Cardiac muscle cell (in vitro differentiated cells and primary cell): Measurements from ENCODE around the gene SPRED3. TPM values are rescaled to one million over a fixed set of nuclear protein-coding genes. Genes with fewer than 3 reads are reported as not detected.
"Not testable (repeated sequence)": the region's sequence is repeated elsewhere in the genome, so short reads cannot be mapped to it uniquely, and the experiment has no call there.

Source experiments
- DNase-seq, 2 donors: peaks; one replicate each; pipeline versions ENCODE4 v3.0.0 to v3.0.0-alpha.2; 2010 to 2017; ENCODE audit warnings: low read depth in 1 of 2, low spot score in 1 of 2
- H3K27ac ChIP-seq: fragments of 200-600 bp; sonication (generic); 2 replicates; pipeline ENCODE4 v1.5.1; 2016
- H3K27me3 ChIP-seq: fragments of 200-600 bp; sonication (generic); 2 replicates; pipeline ENCODE4 v1.6.0; 2016; ENCODE audit warnings: control low read depth
- H3K36me3 ChIP-seq: fragments of 200-600 bp; sonication (generic); 2 replicates; pipeline ENCODE4 v1.5.1; 2016; ENCODE audit warnings: control low read depth
- H3K4me1 ChIP-seq: fragments of 200-600 bp; sonication (generic); 2 replicates; pipeline ENCODE4 v1.8.1; 2017; ENCODE audit warnings: low read depth, mild to moderate bottlenecking, mixed run types
- H3K4me3 ChIP-seq: fragments of 200-600 bp; sonication (generic); 2 replicates; pipeline ENCODE4 v1.5.1; 2016; ENCODE audit warnings: mild to moderate bottlenecking
- H3K9me3 ChIP-seq: fragments of 200-600 bp; sonication (generic); 2 replicates; pipeline ENCODE4 v1.5.1; 2017; ENCODE audit warnings: low read depth, mild to moderate bottlenecking, control low read depth
- polyA plus RNA-seq: library from polyadenylated mRNA; unstranded; fragments of >200 nt; fragmentation: Nextera tagmentation; extraction: Ambion mirVana; gene quantifications from 2 replicates; pipeline ENCODE4 v1.2.1, GENCODE V29; 2016
- total RNA-seq: library from RNA; depleted of rRNA; stranded (reverse); fragments of >200 nt; gene quantifications from 2 replicates; pipeline ENCODE4 v1.2.3, GENCODE V29; 2016
- TF ChIP-seq, protein P1 (sequence below): IDR thresholded peaks from 2 replicates; pipeline ENCODE4 v1.5.1; 2012; ENCODE audit warnings: low read depth, mild to moderate bottlenecking, low read length

Gene SPRED3
- total and polyA plus RNA-seq, 2 experiments from 2014 or later = 1.3 to 2.6 TPM

DNA sequence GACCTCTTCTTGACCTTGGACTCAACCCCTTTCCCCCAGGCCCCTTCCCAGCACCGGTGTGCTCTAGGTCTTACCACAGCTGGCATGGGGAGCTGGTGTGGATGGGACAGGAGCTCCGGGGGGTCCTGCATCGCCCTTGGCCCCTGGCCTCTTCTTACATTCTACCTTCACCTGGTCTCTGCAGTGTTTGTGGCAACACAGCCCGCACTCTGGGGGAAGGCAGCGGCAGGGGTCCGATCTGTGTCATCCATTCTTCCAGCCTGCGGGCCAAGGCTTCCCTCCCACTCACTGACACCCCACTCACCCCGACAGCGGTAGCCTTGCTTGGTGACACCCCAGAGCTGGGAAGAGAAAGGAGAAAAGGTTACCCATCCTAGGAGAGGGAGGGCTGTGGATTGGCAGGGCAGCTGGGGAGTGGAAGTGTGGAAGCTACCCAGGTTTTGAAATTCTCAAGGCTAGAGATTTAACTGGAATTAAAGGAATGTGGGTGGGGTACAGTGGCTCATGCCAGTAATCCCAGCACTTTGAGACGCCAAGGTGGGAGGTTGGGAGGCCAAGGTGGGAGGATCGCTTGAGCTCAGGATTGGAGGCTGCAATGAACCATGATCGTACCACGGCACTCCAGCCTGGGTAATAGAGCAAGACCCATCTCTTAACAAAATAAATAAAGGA is 22.7 kb downstream of the SPRED3 start:
- DNase-seq = no peak
- no peaks in the 10 kb centered on the region for H3K36me3 ChIP-seq
- no peaks in the 10 kb centered on the region for H3K27me3 ChIP-seq
- no peaks in the 10 kb centered on the region for H3K9me3 ChIP-seq
- H3K4me3 ChIP-seq = no peak overlapping the region
- H3K27ac ChIP-seq = no peak overlapping the region
- H3K4me1 ChIP-seq = peaks cover 6% of the 10 kb centered on the region
- TF ChIP-seq, protein P1, sequence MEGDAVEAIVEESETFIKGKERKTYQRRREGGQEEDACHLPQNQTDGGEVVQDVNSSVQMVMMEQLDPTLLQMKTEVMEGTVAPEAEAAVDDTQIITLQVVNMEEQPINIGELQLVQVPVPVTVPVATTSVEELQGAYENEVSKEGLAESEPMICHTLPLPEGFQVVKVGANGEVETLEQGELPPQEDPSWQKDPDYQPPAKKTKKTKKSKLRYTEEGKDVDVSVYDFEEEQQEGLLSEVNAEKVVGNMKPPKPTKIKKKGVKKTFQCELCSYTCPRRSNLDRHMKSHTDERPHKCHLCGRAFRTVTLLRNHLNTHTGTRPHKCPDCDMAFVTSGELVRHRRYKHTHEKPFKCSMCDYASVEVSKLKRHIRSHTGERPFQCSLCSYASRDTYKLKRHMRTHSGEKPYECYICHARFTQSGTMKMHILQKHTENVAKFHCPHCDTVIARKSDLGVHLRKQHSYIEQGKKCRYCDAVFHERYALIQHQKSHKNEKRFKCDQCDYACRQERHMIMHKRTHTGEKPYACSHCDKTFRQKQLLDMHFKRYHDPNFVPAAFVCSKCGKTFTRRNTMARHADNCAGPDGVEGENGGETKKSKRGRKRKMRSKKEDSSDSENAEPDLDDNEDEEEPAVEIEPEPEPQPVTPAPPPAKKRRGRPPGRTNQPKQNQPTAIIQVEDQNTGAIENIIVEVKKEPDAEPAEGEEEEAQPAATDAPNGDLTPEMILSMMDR = no peak

DNA sequence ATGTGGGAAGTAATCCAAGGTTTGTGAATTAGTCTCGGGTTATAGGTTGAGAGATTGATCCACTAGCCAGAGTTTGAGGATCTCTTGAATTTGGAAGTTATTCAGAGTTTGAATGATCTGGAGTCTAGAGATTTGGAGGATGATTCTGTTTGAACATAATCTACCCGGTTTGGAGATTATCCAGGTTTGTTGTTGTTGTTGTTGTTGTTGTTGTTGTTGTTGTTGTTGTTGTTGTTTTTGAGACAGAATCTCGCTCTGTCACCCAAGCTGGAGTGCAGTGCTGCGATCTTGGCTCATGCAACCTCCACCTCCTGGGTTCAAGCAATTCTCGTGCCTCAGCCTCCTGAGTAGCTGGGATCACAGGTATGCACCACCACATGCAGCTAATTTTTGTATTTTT is 23.4 kb downstream of the SPRED3 start:
- H3K9me3 ChIP-seq, H3K4me3 ChIP-seq, H3K27me3 ChIP-seq, H3K4me1 ChIP-seq, H3K27ac ChIP-seq, DNase-seq, H3K36me3 ChIP-seq: not testable (repeated sequence)

DNA sequence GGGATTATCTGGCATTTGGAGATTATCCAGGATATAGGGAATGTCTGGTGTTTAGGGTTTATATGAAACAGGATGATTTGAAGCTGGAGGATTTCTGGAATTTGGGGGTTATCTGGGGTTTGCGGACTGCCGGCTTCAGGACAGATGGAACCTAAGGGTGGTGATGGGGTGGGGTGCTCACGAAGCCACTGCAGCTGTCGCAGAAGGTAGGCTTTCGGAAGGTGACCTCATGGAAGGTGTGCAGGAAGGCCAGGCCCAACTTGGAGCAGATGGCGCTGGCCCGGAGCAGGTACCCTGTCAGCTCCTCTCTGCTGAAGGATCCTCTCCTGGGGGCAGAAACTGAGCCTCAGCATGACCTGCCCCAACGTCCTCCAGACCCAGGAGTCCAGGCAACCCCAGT is 24.0 kb downstream of the SPRED3 start:
- H3K4me1 ChIP-seq = peaks cover 6% of the 10 kb centered on the region
- H3K27ac ChIP-seq = no peak overlapping the region
- no peaks in the 10 kb centered on the region for H3K9me3 ChIP-seq
- no peak overlapping the region for H3K4me3 ChIP-seq
- H3K27me3 ChIP-seq = no peaks in the 10 kb centered on the region
- TF ChIP-seq, protein P1 = no peak
- H3K36me3 ChIP-seq = no peaks in the 10 kb centered on the region
- no peak for DNase-seq

DNA sequence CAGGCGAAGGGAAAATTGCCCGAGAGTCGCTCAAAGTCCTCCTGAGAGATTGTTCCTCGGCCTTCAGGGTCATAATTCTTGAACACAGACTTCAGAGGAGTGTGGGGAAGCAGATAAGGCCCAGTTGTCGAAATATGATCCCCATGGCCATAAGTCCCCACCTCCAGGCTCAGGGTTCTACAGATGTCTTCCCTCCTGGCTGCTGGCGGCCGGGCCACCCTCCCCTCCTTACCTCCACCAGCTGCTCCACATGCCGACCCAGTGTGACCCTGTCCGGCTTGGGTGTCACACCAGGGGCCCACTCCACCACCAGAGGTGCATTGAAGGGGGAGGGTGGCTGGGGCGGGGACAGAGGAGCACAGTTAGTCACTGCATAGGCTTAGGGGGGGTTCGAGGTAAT is 24.5 kb downstream of the SPRED3 start:
- Histone ChIP-seq H3K27me3 (no peaks in the 10 kb centered on the region), H3K4me1 (peaks cover 6% of the 10 kb centered on the region), H3K9me3 (no peaks in the 10 kb centered on the region), H3K36me3 (no peaks in the 10 kb centered on the region), H3K4me3 (no peak overlapping the region), H3K27ac (no peak overlapping the region)
- peak in 1 of 2 donors; percentile 45 for DNase-seq
- TF ChIP-seq, protein P1 = no peak

DNA sequence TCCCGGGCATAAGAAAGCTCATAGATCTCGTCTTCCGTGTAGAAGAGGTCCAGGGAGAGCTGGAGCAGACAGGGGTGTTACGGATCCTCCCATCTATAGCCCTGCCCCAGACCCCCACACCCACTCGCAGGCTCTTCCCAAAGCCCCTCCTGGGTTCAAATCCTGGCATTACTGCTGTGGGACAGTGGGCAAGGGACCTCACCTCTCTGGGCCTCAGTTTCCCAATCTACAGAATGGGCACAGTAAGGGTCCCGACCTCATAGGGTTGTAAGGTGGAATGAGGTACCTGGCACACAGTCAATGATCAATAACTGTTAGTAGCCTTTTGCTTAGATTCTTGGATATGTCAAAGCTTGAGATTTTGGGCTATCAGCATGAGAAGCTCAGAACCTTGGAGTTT is 24.9 kb downstream of the SPRED3 start:
- no peaks in the 10 kb centered on the region for H3K36me3 ChIP-seq
- no peak overlapping the region for H3K27ac ChIP-seq
- H3K4me1 ChIP-seq = peaks cover 6% of the 10 kb centered on the region
- no peak overlapping the region for H3K4me3 ChIP-seq
- H3K9me3 ChIP-seq = no peaks in the 10 kb centered on the region
- H3K27me3 ChIP-seq = no peaks in the 10 kb centered on the region
- DNase-seq = no peak
- TF ChIP-seq, protein P1 = no peak

DNA sequence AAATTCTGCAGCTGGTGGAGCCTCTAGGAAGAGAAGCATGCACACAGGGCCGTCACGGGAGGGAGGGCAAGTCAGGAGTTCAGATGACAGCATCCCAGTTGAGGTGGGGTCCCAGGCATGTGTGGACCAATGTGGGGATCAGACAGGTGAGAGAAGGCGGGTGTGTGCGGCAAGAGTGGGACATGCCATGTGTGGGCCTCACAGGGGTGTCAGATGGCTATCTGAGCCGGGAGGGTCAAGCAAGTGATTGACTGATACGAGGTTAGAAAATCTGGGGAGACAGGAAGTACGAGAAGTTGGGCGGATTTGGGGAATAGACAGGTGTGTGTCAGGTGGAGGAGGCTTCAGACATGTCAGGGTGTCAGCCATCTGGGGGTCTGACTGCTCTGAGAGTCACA is 28.6 kb downstream of the SPRED3 start:
- H3K4me3 ChIP-seq = no peak overlapping the region
- H3K4me1 ChIP-seq = peaks cover 6% of the 10 kb centered on the region
- no peak for DNase-seq
- TF ChIP-seq, protein P1 = no peak
- no peaks in the 10 kb centered on the region for H3K9me3 ChIP-seq
- H3K27ac ChIP-seq = no peak overlapping the region
- no peaks in the 10 kb centered on the region for H3K36me3 ChIP-seq
- peaks cover 6% of the 10 kb centered on the region for H3K27me3 ChIP-seq
